ENCODE measurements around the gene DIAPH1.

Gene DIAPH1

GRCh38 chr5:141477044-141477575 lies 141.7 kb downstream of the DIAPH1 start:
- DNase-seq: no peak

GRCh38 chr5:141476132-141476911 lies 142.5 kb downstream of the DIAPH1 start:
- peak; percentile 54 for DNase-seq

- peak; percentile 88 for DNase-seq
Measured at GRCh38 chr5:141475625-141476131, 143.1 kb downstream of the DIAPH1 start, which contains the start of gene PCDHGC3. Gene PCDHGC3 (plus strand): TSS chr5:141475966. CDS start chr5:141476117, 151 bp downstream.

- no peak for DNase-seq
Measured at GRCh38 chr5:141465351-141465750, 153.4 kb downstream of the DIAPH1 start.

Measured in Kasumi-1 (cell line).